ENCODE data around the gene FGF2.

DNA sequence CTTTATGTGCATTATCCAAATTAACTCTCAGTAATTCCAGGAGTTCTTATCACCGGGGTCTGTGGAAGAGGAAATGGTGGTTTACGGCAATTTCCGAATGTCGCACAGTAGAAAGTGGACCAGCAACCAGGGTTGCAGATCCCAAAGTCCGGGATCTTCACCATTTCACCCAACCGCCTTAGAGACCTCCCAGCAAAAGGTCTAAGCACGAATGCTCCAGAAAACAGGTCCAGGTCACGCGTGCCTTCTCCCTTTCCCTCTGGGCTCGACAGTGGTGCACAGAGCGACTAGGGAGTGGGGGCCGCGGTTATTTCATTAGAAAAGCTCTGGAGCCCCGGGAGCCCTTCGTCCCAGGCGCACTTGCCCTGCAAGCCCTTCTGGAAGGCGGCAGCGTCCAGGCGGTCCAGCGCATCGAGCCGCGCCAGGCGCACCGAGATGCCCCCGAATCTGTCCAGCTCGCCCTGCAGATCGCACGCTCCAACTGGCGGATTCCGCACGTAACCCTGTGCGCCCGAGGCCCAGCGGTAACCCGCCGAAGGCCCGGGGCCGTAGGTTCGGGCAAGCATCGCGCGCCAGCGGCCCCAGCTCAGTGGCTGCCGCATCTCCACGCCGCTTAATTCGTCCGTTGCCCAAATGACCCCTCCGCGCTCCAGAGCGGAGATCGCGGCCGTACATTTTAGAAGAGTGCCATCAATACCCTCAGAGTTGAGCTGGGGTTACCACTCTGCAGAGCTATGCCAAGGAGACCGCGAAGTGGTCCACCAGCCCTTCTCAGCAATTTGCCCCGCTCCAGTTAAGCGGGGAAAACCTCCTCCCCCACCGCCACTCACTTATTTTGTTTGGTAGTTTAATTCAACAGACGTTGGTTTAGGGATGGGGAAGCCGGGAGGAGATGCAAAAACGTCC is 95.6 kb downstream of the FGF2 start, which contains the start of gene NUDT6:
- TF ChIP-seq POLR2AphosphoS5 (IDR thresholded peaks at IDR 0.05; ENCODE audit: low read depth, low read length) = peak; percentile 59
- TF ChIP-seq SIN3A (IDR thresholded peaks at IDR 0.05; ENCODE audit: borderline replicate concordance, insufficient read depth, low read length) = no peak
- TF ChIP-seq, protein P1, sequence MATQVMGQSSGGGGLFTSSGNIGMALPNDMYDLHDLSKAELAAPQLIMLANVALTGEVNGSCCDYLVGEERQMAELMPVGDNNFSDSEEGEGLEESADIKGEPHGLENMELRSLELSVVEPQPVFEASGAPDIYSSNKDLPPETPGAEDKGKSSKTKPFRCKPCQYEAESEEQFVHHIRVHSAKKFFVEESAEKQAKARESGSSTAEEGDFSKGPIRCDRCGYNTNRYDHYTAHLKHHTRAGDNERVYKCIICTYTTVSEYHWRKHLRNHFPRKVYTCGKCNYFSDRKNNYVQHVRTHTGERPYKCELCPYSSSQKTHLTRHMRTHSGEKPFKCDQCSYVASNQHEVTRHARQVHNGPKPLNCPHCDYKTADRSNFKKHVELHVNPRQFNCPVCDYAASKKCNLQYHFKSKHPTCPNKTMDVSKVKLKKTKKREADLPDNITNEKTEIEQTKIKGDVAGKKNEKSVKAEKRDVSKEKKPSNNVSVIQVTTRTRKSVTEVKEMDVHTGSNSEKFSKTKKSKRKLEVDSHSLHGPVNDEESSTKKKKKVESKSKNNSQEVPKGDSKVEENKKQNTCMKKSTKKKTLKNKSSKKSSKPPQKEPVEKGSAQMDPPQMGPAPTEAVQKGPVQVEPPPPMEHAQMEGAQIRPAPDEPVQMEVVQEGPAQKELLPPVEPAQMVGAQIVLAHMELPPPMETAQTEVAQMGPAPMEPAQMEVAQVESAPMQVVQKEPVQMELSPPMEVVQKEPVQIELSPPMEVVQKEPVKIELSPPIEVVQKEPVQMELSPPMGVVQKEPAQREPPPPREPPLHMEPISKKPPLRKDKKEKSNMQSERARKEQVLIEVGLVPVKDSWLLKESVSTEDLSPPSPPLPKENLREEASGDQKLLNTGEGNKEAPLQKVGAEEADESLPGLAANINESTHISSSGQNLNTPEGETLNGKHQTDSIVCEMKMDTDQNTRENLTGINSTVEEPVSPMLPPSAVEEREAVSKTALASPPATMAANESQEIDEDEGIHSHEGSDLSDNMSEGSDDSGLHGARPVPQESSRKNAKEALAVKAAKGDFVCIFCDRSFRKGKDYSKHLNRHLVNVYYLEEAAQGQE (IDR thresholded peaks at IDR 0.05; ENCODE audit: insufficient read depth in 1 of 2, low read depth in 2 of 2, low read length in 2 of 2) = no peak
- TF ChIP-seq TAF1 (IDR thresholded peaks at IDR 0.05; ENCODE audit: borderline replicate concordance, insufficient read depth, low read length) = peak; percentile 55; the same call in 1 of the 2 replicates

All from PFSK-1 (cell line).